Mesenteric fat pad (tissue), 1 donor: ENCODE data around the gene NLRP7. TPM values are rescaled to one million over a fixed set of nuclear protein-coding genes. Genes with fewer than 3 reads are reported as not detected.
"Not testable (repeated sequence)": the region's sequence is repeated elsewhere in the genome, so short reads cannot be mapped to it uniquely, and the experiment has no call there.

Experiments used
- DNase-seq: peaks from one replicate; pipeline ENCODE4 v3.0.0-alpha.2; 2020; ENCODE audit warnings: low spot score
- total RNA-seq: library from RNA; stranded (reverse); fragmentation: NEBNext Ultra II Directional; extraction: Animal tissue kit (Norgen Biotek cat#: 25700); gene quantifications from one replicate; pipeline ENCODE4 v1.2.1, GENCODE V29; 2021
- donor health status: DM: yes; HTN: yes; CAD: no.

Gene NLRP7
- total RNA-seq, 1 donor from 2014 or later: not detected

DNA sequence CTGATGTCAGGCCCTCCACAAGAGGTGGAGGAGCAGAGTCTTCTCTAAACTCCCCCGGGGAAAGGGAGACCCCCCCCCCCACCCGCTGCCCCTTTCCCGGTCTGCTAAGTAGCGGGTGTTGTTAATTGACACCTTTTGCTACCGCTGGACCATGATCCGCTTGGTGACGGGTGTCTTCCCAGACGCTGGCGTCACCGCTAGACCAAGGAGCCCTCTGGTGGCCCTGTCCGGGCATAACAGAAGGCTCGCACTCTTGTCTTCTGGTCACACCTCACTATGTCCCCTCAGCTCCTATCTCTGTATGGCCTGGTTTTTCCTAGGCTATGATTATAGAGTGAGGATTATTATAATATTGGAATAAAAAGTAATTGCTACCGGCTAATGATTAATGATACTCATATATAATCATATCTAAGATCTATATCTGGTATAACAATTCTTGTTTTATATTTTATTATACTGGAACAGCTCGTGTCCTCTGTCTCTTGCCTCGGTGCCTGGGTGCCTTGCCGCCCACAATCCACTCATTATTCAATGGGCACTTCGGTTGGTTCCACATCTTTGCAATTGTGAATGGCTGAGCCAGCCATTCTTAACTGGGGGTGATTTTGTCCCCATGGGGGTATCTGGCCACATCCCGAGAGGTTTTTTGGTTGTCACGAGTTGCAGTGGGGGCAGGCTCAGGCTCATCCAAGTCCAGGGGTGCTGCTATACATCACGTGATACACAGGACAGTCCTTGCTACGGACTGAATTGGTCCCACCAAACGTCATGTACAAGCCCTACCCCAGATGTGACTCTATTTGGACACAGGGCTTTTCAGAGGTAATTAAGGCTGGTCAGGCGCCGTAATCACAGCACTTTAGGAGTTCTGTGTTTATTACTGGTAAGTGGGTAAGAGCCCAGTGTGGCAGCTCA is 27.4 kb downstream of the NLRP7 start:
- not testable (repeated sequence) for DNase-seq

DNA sequence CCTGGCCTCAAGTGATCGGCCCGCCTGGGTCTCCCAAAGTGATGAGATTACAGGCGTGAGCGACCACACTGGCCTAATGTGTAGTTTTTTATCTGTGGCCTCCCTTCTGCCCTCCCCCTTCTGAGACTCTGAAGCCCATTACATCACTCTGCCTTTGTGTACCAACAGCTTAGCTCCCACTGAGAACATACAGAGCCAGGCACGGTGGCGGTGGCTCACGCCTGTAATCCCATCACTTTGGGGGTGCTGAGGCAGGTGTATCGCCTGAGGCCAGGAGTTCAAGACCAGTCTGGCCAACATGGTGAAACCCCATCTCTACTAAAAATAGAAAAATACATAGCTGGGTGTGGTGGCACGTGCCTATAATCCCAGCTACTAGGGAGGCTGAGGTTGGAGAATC is 28.8 kb downstream of the NLRP7 start:
- DNase-seq: no peak

DNA sequence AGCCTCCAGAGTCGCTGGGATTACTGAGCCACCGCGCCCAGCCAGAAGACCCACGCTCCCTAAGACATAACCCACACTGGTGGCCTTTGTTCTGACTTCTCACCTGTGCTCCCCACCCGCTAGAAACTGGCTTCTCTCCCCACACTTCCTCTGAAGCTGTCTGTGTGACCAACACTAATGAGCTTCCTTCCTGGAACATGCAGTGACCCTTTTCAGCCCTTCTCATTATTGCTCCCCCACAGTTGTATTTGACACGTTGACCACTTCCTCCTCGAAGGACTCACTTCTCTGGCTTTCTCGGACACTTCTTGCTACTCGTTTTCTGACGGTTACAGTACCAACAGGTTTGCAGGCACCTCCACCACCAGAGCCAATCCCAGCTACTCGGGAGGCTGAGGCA is 30.5 kb downstream of the NLRP7 start:
- DNase-seq: no peak

DNA sequence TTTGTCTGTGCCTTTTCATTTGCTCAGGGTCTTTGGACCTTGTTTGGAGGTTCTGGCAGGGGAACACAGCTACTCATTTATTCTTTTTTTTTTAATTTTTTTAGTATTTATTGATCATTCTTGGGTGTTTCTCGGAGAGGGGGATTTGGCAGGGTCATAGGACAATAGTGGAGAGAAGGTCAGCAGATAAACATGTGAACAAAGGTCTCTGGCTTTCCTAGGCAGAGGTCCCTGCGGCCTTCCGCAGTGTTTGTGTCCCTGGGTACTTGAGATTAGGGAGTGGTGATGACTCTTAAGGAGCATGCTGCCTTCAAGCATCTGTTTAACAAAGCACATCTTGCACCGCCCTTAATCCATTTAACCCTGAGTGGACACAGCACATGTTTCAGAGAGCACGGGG is 39.4 kb downstream of the NLRP7 start:
- DNase-seq: not testable (repeated sequence)

DNA sequence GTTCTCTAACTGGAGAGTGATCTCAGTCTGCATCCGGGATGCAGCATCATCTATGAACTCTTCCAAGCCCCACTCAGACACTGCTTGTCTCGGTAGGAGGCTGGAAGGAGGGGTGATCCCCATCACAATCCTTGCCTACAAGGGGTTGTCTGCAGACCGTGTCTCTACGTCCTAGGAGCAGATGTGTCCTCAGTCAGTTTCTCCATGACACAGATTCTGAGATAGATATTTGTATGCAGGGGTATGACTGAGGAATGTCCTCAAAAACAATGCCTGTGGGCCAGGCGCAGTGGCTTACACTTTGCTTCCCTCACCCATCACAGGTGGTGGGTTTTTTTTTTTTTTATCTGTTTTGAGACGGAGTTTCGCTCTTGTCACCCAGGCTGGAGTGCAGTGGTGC is 40.5 kb downstream of the NLRP7 start:
- DNase-seq: no peak

DNA sequence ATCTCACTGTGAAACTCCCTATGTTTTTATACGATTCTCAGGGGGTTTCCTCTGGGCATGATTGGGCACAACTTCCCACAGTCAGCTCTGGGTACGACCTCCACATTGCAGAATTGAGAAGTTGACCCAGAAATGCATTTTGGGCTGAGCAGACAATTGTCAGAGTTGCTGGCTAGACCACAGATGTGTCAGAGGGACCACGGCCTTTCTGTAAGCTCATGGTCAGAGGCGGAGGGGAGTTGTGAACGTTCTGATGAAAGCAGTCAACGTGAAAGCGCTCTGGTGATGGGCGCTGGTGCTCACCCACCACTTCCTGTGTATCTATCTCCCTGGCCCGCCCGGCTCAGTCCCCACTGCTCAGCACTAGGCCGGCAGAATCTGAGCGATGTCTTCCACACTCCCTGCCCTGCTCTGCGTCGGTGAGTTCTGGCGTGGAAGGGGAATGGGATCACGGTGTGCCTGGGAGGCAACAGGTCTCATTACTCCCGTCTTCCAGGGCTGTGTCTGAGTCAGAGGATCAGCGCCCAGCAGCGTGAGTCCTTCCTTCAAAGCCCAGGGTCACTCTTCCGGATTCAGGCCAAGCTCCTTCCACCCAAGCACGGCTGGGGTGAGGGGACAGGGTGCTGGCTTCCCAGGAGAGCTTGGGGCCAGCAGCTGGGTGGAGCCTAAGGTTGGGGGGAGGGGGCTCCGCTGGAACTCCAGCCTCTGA is 41.4 kb downstream of the NLRP7 start, which contains the start of gene NCR1:
Gene NCR1, plus strand, starts transcription at position 346 of the 709 bp plus-strand sequence. Its CDS starts 40 bp downstream, at position 386.
- no peak for DNase-seq

DNA sequence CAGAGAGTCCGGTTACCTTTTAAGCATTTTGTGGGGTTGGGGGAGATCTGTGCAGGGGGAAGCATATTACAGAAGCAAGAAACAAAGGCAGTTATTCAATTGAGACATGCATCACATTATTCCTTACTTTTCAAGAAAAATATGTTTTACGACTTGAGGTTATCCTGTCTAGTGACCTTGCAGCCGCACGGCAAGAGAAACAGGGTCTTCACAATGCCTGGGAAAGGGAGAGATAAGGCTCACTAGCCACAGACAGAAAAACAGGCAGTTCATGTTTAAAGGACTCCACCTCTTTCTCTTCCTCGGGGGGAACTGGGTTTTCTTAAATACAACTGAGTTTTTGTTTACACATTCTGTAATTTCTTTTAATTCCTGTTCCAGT is 41.9 kb downstream of the NLRP7 start:
- DNase-seq: no peak

DNA sequence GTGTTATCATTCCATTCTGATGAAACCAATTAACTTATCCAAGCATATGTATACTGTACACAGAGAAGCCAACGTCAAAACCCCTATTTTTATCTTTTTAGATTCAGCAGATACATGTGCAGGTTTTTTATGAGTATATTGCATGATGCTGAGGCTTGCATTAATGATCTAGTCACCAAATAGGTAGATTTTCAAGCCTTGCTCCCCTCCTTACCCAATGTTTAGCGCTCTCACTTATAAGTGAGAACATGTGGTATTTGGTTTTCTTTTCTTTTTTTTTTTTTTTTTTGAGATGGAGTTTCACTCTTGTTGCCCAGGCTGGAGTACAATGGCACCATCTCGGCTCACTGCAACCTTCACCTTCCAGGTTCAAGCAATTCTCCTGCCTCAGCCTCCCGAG is 43.1 kb downstream of the NLRP7 start:
- not testable (repeated sequence) for DNase-seq

DNA sequence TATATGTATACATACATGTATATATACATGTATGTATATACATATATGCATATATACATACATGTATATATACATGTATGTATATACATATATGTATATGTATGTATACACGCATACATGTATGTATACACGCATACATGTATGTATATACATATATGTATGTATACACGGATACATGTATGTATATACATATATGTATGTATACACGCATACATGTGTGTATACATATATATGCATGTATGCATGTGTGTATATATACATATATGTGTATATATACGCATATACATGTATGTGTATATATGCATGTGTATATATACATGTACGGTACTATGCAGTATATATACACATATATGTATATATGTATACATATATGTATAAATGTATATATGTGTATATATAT is 44.0 kb downstream of the NLRP7 start:
- no peak for DNase-seq

DNA sequence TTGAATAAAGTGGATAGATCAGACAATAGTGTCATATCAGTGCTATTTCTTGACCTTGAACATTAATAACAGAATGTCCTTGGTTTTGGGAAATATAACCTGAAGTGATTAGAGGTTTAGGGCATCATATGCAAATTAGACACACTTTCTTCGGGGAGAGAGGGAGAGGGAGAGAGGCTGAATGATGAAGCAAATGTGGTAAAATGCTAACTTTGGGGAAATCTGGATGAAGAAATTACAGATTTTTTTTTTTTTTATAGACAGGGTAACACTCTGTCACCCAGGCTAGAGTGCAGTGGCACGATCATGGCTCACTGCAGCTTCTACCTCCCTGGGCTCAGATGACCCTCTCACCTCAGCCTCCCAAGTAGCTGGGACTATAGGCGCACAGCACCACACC is 45.3 kb downstream of the NLRP7 start:
- no peak for DNase-seq

DNA sequence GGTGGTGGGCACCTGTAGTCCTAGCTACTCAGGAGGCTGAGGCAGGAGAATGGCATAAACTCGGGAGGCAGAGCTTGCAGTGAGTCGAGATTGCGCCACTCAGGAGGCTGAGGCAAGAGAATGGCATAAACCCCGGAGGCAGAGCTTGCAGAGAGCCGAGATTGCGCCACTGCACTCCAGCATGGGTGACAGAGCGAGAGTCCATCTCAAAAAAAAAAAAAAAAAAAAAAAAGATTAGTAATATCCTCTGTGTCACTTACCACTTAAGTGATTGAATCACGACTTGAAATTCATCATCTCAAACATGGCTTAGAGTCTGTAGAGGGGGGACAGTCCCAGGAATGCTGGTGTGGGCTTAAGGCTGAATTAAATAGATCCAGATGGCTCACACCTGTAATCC is 46.2 kb downstream of the NLRP7 start:
- DNase-seq: not testable (repeated sequence)

DNA sequence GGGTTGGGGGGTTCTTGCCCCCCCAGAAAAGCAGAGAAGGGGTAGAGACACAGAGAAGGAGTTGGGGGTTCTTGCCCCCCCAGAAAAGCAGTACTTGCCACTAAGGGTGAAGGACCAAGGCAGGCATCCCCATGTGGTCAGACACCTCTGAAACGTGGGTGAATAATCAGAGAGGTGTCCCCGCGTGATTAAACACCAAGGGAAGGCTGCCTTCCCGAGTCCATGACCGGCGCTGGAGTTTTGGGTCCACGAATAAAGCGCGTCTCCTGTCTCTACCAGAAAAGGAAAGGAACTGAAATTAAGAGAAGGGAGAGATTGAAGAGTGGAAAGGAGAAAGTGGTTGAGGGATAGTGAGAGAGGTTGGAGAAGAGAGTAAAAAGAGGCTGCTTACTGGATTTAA is 47.7 kb downstream of the NLRP7 start:
- not testable (repeated sequence) for DNase-seq

DNA sequence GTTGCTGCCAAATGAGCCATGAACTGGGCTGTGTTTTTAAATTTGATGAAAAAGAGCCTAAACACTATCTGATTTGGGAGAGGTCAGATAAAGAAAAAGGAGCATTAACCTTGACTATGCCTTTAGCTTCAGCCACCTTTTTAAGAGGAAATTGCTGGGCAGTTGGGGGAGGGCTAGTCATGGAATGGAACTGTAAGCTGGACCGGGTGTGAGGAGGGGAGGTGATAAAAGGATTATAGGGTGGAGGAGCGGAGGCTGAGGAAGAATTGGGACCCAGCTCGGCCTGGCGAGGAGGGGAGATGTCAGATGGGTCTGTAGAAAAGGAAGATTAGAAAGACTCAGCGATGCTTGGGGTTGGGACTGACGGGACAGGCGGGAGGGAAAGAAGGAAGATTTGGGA is 48.6 kb downstream of the NLRP7 start:
- DNase-seq: not testable (repeated sequence)

DNA sequence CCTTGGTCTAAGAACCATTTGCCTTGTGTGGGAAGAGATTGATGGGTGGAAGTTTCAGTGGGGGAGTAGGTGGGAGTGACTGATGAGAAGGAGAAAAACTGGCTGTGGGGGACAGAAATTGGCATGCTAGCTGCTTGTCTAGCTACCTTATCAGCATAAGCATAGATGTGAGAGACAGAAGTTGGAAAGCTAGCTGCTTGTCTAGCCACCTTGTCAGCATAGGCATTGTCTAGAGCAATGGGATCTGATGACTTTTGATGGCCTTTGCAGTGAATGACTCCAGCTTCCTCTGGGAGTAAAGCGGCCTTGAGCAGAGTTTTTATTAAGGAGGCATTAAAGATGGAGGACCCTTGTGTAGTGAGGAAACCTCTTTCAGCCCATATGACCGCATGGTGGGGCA is 51.3 kb downstream of the NLRP7 start:
- DNase-seq: peak; percentile 0

DNA sequence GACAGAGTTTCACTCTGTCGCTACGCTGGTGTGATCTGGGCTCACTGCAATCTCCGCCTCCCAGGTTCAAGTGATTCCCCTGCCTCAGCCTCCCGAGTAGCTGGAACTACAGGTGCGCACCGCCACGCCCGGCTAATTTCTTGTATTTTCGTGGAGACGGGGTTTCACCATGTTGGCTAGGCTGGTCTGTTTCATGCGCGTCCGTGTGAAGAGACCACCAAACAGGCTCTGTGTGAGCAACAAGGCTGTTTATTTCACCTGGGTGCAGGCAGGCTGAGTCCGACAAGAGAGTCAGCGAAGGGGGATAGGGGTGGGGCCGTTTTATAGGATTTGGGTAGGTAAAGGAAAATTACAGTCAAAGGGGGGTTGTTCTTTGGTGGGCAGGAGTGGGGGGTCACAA is 53.2 kb downstream of the NLRP7 start:
- peak; percentile 68 for DNase-seq

DNA sequence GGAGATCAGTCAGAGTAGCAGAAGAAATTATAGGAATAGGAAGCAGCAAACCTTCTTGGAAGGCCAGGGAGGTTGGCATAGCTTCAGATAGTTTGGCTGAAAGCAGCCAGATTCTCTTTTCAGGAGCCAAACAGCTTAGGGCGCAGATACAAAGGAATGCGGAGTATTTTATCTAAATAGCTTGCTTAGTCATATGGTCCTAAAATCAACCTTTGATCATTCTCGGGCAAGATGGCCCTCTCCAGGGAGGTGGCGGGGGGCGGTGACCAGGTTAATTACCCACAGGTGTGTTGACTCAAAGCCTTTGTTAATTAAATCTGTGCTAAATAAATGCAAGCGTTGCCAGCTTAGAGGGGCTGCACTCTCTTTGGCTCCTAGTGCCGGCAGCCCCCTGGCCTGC is 53.9 kb downstream of the NLRP7 start:
- DNase-seq: no peak

DNA sequence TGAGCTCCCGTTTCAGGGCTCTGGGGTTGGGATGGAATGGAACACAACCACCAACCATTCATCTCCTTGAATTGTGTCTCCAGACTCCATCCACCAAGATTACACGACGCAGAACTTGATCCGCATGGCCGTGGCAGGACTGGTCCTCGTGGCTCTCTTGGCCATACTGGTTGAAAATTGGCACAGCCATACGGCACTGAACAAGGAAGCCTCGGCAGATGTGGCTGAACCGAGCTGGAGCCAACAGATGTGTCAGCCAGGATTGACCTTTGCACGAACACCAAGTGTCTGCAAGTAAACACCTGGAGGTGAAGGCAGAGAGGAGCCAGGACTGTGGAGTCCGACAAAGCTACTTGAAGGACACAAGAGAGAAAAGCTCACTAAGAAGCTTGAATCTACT is 57.8 kb downstream of the NLRP7 start:
- DNase-seq: no peak

DNA sequence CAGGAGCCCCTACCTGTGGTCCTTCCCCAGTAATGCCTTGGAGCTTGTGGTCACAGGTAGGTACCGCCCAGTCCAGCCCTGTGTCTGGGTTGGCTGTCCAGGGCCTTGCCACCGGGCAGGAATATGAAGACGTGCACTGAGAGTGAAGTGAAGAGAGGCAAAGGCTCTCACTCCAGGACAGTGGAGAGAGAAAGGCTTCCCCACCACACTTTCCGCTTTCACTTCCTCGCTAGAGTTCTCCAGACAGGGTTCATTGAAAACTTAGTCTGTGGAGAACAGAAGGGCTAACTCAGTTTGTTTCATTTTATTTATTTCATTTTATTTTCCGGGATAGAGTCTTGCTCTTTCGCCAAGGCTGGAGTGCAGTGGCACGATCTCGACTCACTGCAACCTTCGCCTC is 59.1 kb downstream of the NLRP7 start:
- no peak for DNase-seq

DNA sequence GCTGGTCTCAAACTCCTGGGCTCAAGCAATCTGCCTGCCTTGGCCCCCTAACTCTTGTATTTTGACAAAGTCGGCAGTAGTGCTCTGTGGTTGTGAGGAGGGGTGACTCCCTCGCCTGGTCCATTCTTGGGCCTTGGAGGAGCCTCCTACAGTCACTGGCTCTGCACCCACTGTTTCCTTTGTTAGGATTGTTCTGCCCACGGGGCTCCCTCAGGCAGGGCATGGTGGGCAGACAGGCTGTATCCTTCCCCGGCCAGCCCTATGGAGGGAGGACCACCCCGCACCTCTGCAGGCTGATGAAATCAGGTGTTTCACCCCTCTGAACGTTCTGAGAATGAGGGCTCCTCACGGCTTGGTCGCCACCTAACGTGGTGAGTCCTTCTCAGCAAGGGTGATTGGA is 64.1 kb downstream of the NLRP7 start:
- no peak for DNase-seq

DNA sequence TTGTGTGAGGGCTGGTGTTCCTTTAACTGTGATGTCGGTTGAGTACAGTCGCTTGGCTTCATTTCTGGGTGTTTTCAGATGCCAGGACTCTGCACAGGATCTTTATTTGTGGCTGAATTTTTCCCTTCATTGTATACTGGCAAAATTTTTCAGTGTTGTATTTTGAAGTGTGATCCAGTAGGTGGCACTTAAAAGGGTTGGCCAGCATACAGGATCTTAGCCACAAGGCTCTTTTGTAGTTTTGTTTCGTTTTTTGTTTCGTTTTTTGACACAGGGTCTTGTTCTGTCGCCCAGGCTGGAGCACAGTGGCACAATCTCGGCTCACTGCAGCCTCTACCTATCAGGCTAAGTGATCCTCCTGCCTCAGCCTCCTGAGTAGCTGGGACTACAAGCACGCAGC is 64.6 kb downstream of the NLRP7 start:
- DNase-seq: no peak

DNA sequence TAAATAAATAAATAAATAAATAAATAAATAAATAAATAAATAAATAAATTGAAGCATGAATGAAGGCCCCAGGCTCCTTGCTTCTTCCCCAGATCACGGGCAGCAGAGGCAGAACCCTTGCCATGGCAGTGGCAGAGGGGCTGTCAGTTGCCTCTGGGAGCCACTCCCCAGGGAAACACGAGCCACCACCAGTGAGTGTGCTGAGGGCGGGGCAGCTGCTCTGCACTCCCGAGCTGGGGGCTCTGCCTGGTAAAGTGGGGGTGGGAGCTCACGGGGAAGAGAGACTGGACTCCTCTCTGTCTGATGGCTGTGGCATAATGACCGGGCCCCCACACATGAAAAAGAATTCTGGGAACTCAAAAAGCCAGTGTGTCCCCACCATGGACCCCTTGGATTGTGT is 65.4 kb downstream of the NLRP7 start:
- DNase-seq: no peak

DNA sequence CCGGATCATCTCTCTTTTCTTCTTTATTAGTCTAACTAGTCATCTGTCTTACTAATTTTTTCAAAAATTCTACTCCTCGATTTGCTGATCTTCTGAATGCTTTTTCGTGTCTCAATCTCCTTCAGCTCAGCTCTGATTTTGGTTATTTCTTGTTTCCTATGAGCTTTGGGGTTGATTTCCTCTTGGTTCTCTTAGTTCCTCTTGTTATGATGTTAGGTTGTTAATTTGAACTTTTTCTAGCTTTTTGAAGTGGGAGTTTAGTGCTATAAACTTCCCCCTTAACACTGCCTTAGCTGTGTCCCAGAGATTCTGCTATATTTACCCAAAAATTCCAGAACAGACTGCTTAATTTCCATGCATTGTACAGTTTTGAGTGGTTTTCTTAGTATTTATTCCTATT is 69.9 kb downstream of the NLRP7 start:
- DNase-seq: no peak

DNA sequence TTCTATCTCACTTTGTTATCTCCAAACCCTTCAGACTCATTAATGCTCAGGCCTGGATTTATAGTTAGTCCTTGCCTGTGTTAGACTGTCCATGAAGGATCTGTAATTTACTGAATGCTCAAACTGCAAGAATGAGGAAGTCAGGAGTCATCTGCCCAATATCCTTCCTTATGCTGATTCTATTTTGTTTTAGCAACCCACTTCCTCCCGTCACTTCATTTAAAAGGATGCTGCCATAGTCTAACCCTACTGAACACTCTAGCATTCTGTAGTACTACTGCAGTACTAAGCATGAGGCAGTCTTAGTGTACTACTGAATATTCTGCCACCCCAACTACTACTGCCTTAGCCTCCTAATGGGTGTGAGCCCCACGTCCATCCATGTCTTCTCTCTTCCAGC is 71.8 kb downstream of the NLRP7 start:
- DNase-seq: no peak
